Measurements from ENCODE around the gene SPTBN5. TPM values are rescaled to one million over a fixed set of nuclear protein-coding genes. Genes with fewer than 3 reads are reported as not detected.

Gene SPTBN5
- total and polyA plus RNA-seq, 11 donors, result 0.31 to 5.6 (median 1.7) TPM

DNA sequence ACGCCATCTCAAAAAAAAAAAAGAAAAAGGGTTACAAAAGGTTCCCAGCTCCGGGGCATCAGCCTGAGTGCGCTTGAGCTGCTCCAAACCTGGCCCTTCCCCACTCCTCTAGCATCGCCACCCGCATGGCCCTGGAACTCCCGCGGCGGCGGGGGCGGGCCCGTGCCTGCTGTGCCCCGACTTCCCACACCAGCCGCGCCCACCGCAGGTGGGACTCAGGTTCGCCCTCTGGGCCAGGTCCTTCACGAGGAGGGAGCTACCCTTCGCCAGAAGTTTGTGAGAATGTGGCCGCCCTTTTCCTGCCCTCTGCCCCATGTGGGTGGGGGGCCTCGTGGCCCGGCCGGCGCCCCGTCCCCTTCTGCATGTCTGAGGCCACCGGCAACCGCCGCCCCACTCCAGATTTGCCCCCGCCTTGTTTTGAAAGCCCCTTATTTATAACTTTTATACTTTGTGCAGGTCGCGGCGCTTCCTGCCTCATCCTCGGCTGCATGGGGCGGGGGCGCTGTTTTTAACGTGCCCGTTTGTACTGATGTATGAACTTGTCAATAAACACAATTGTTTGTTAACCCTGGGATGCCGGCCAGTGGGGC lies 66.5 kb downstream of the SPTBN5 start:
- Histone ChIP-seq H3K4me1 (peaks cover 0 to 26% (median 14%) of the 10 kb centered on the region in 12 donors), H3K27me3 (no peaks in the 10 kb centered on the region), H3K27ac (peak overlapping the region in 7 of 12 donors; percentile 10 to 89 (median 84)), H3K9me3 (no peaks in the 10 kb centered on the region), H3K36me3 (peaks cover 0 to 40% (median 27%) of the 10 kb centered on the region in 9 donors), H3K4me3 (peak overlapping the region; percentile 52 to 88 (median 76))
- intact Hi-C loops (cut with DNase I), result loop anchor here in 6 of 10 donors (5.0 to 10.0 kb wide), 6 partner anchors 45 to 147 kb away; partner anchors contain the start of genes EHD4 (in 3 of the 6), SPTBN5 (in 2 of the 6) and MAPKBP1 (in 1 of the 6)
- ATAC-seq, result peak in 2 of 4 donors; percentile 0 to 4
- TF ChIP-seq POLR2A (IDR thresholded peaks at IDR 0.05), result no peak
- TF ChIP-seq, protein P1, sequence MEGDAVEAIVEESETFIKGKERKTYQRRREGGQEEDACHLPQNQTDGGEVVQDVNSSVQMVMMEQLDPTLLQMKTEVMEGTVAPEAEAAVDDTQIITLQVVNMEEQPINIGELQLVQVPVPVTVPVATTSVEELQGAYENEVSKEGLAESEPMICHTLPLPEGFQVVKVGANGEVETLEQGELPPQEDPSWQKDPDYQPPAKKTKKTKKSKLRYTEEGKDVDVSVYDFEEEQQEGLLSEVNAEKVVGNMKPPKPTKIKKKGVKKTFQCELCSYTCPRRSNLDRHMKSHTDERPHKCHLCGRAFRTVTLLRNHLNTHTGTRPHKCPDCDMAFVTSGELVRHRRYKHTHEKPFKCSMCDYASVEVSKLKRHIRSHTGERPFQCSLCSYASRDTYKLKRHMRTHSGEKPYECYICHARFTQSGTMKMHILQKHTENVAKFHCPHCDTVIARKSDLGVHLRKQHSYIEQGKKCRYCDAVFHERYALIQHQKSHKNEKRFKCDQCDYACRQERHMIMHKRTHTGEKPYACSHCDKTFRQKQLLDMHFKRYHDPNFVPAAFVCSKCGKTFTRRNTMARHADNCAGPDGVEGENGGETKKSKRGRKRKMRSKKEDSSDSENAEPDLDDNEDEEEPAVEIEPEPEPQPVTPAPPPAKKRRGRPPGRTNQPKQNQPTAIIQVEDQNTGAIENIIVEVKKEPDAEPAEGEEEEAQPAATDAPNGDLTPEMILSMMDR (IDR thresholded peaks at IDR 0.05), result no peak
- DNase-seq, result peak in 1 of 5 donors; percentile 32
- 8 to 12% (median 10%) methylated on average over 24 to 37 of the region's 37 CpGs for WGBS, 4 donors

DNA sequence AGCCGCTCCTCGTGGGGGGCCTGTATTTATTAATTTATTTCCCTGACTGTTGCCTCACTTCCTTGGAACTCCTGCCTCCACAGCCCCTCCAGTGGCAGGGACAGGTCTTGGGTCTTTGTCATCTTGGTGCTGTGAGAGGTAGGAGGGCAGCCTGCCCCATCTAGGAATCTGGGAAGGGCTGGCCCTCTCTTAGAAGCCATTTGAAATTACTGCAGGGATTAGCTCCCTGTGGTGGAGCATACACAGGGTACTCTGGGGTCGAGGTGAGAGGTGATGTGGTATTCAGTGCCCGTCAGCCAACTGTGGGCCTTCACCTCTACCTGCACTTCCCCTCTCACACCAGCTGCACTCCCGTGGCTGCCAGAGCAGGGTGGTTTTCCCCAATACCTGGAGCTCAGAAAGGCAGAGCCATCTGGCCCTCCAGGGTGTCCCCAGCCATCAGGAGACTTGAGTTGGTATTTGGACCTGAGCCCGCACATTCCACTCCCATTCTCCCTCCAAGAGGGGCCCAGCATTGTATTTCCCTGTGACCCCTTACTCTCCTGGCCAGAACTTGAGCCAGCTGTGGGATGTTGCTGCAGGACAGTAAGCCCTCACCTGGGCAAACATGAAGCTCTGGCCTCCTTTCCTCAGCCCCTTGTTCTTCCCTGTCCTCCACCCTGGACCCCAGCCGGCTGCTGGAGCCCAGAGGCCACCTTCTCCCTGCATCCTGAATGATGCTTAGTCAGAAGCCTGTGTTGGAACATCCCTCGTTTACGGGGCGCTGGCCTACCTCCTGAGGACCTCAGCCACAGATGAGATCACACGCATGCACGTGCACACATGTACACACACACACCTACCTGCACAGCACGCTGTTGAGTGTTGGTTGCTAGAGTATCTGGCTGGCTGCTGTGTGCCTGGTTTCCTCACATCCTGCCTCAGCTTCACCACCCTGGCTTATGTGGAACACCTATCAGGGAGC lies 68.0 kb downstream of the SPTBN5 start:
- ATAC-seq (no peak), DNase-seq (no peak)
- 72 to 79% (median 77%) methylated on average over 13 of the region's 13 CpGs for WGBS, 4 donors
- no peaks in the 10 kb centered on the region for H3K27me3 ChIP-seq
- H3K27ac ChIP-seq, result no peak overlapping the region
- no peak for TF ChIP-seq POLR2A (IDR thresholded peaks at IDR 0.05)
- TF ChIP-seq, protein P1 (IDR thresholded peaks at IDR 0.05), result no peak
- H3K36me3 ChIP-seq, result peaks cover 0 to 42% (median 31%) of the 10 kb centered on the region in 9 donors
- no peak overlapping the region for H3K4me3 ChIP-seq
- no peaks in the 10 kb centered on the region for H3K9me3 ChIP-seq
- H3K4me1 ChIP-seq, result peaks cover 0 to 19% (median 13%) of the 10 kb centered on the region in 12 donors
- intact Hi-C loops (cut with DNase I), result loop anchor here in 6 of 10 donors (5.0 to 10.0 kb wide), 6 partner anchors 46 to 149 kb away; partner anchors contain the start of genes EHD4 (in 3 of the 6), SPTBN5 (in 2 of the 6) and MAPKBP1 (in 1 of the 6)

DNA sequence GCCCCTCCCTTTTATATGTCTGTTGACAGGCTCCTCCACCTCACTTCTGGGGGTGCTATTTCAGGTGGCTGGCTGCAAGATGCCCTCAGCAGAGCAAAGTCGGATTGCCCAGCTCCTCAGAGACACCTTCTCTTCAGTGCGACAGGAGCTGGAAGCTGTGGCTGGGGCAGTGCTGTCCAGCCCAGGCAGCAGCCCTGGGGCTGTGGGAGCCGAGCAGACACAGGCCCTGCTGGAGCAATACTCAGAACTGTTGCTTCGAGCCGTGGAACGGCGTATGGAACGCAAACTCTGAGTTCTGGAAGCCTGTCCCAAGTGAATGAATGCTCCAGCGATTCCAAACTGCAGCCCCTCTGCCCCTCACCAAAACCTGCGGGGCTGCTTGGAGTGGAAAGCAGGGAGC lies 68.7 kb downstream of the SPTBN5 start:
- intact Hi-C loops (cut with DNase I), result loop anchor here in 6 of 10 donors (5.0 to 10.0 kb wide), 6 partner anchors 47 to 150 kb away; partner anchors contain the start of genes EHD4 (in 3 of the 6), SPTBN5 (in 2 of the 6) and MAPKBP1 (in 1 of the 6)
- H3K36me3 ChIP-seq, result peaks cover 0 to 49% (median 36%) of the 10 kb centered on the region in 9 donors
- H3K9me3 ChIP-seq, result no peaks in the 10 kb centered on the region
- no peaks in the 10 kb centered on the region for H3K27me3 ChIP-seq
- H3K4me1 ChIP-seq, result peaks cover 0 to 19% (median 13%) of the 10 kb centered on the region in 12 donors
- 84 to 97% (median 87%) methylated on average over 7 to 10 of the region's 10 CpGs for WGBS, 4 donors
- no peak overlapping the region for H3K27ac ChIP-seq
- H3K4me3 ChIP-seq, result no peak overlapping the region
- no peak for ATAC-seq
- TF ChIP-seq, protein P1 (IDR thresholded peaks at IDR 0.05), result no peak
- no peak for TF ChIP-seq POLR2A (IDR thresholded peaks at IDR 0.05)
- no peak for DNase-seq

Measured in heart left ventricle (tissue), 16 donors.